ENCODE data around the gene ESF1. TPM values are rescaled to one million over a fixed set of nuclear protein-coding genes. Genes with fewer than 3 reads are reported as not detected.

ESF1 gene
- total and polyA plus RNA-seq, 12 donors, result 5.9 to 23.1 (median 13.5) TPM

GRCh38 chr20:13665709-13666395 lies 118.9 kb downstream of the ESF1 start:
- H3K4me3 ChIP-seq, result no peak overlapping the region
- H3K27me3 ChIP-seq, result peaks cover 0 to 2% (median 0%) of the 10 kb centered on the region in 7 donors
- no peaks in the 10 kb centered on the region for H3K36me3 ChIP-seq
- TF ChIP-seq, protein P1, sequence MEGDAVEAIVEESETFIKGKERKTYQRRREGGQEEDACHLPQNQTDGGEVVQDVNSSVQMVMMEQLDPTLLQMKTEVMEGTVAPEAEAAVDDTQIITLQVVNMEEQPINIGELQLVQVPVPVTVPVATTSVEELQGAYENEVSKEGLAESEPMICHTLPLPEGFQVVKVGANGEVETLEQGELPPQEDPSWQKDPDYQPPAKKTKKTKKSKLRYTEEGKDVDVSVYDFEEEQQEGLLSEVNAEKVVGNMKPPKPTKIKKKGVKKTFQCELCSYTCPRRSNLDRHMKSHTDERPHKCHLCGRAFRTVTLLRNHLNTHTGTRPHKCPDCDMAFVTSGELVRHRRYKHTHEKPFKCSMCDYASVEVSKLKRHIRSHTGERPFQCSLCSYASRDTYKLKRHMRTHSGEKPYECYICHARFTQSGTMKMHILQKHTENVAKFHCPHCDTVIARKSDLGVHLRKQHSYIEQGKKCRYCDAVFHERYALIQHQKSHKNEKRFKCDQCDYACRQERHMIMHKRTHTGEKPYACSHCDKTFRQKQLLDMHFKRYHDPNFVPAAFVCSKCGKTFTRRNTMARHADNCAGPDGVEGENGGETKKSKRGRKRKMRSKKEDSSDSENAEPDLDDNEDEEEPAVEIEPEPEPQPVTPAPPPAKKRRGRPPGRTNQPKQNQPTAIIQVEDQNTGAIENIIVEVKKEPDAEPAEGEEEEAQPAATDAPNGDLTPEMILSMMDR (IDR thresholded peaks at IDR 0.05), result no peak
- 77 to 78% methylated on average over 7 of the region's 7 CpGs for WGBS, 2 donors
- ATAC-seq, result no peak
- H3K4me1 ChIP-seq, result peaks cover 0 to 3% (median 0%) of the 10 kb centered on the region in 9 donors
- intact Hi-C loops (cut with DNase I), result no loop called here
- H3K27ac ChIP-seq, result no peak overlapping the region
- H3K9me3 ChIP-seq, result no peaks in the 10 kb centered on the region
- DNase-seq, result no peak

Other genes with a start within 250 kb of the ESF1 start
- 1 to 10 TPM; 4.6 to 8.5 (median 6.0) TPM for gene TASP1, start 146.0 kb downstream of the ESF1 start, total RNA-seq
- gene TASP1, start 146.0 kb downstream of the ESF1 start, polyA plus RNA-seq, result 1 to 10 TPM; 2.1 to 3.7 TPM
- 10 to 100 TPM; 47.4 to 83.4 (median 66.3) TPM for gene NDUFAF5, start 109 bp upstream of the ESF1 start, total RNA-seq
- gene NDUFAF5, start 109 bp upstream of the ESF1 start, polyA plus RNA-seq, result 100 to 1,000 TPM in 1 of 2 donors, 10 to 100 TPM in 1; 42.0 to 112 TPM
- 1 to 10 TPM in 4 of 10 donors, under 1 TPM in 5, not detected in 1; 0.46 to 3.8 (median 0.94) TPM for gene SEL1L2, start 205.7 kb upstream of the ESF1 start, total RNA-seq
- gene SEL1L2, start 205.7 kb upstream of the ESF1 start, polyA plus RNA-seq, result 1 to 10 TPM in 1 of 2 donors, under 1 TPM in 1; 0.95 to 5.8 TPM
- gene MACROD2, start 210.6 kb upstream of the ESF1 start, total RNA-seq, result 1 to 10 TPM; 2.6 to 6.4 (median 4.5) TPM
- gene MACROD2, start 210.6 kb upstream of the ESF1 start, polyA plus RNA-seq, result 1 to 10 TPM in 1 of 2 donors, under 1 TPM in 1; 0.28 to 1.5 TPM